Activated CD8-positive, alpha-beta memory T cell treated with anti-CD3 and anti-CD28 coated beads, Interleukin-2, amount 10 ng/mL, durations not matched to agents 7 days and 5 days (primary cell): Measurements from ENCODE around the gene ATP2B2. TPM values are rescaled to one million over a fixed set of nuclear protein-coding genes. Genes with fewer than 3 reads are reported as not detected.

Experiments
- ATAC-seq: fragments of 150-1000 bp; cut with Tn5 transposase; one replicate; pipeline ENCODE4 v1.10.0; 2021; ENCODE audit warnings: moderate library complexity
- CTCF ChIA-PET: fragments of 350-600 bp; sonication (Branson Sonifier 250); formaldehyde crosslinking; loops from one replicate; lab custom pipeline; 2021; ENCODE audit warnings: antibody characterized with exemption; lab: Charles Lee
- DNase-seq: peaks from one replicate; pipeline ENCODE4 v3.0.0-alpha.2; 2020
- H3K27ac Mint-ChIP-seq: one replicate; pipeline ENCODE4 v1.8.0; 2021; ENCODE audit warnings: mild to moderate bottlenecking, mixed read lengths
- H3K27me3 Mint-ChIP-seq: one replicate; pipeline ENCODE4 v1.8.0; 2021; ENCODE audit warnings: mixed read lengths
- H3K36me3 Mint-ChIP-seq: one replicate; pipeline ENCODE4 v1.8.0; 2021; ENCODE audit warnings: mild to moderate bottlenecking, mixed read lengths
- H3K4me1 Mint-ChIP-seq: one replicate; pipeline ENCODE4 v1.8.0; 2021; ENCODE audit warnings: mixed read lengths
- H3K4me3 Mint-ChIP-seq: one replicate; pipeline ENCODE4 v1.8.0; 2021; ENCODE audit warnings: mild to moderate bottlenecking, moderate library complexity, mixed read lengths
- H3K9me3 Mint-ChIP-seq: one replicate; pipeline ENCODE4 v1.8.0; 2022; ENCODE audit warnings: low read depth, mixed read lengths
- microRNA-seq: library from miRNA; unstranded; fragments of <30 nt; microRNA quantifications from one replicate; pipeline ENCODE4 v1.2.0, GENCODE V29; 2022
- total RNA-seq, 2 experiments: library from RNA; stranded (reverse); gene quantifications; one replicate each; pipeline ENCODE4 v1.2.3, GENCODE V29; 2021

The ATP2B2 gene
- total RNA-seq, 2 experiments from 2014 or later, result not detected

- Mint-ChIP-seq H3K4me1 (peaks cover 31% of the 10 kb centered on the region), H3K27ac (no peak overlapping the region), H3K27me3 (no peaks in the 10 kb centered on the region), H3K4me3 (no peak overlapping the region), H3K36me3 (peaks cover 40% of the 10 kb centered on the region), H3K9me3 (no peaks in the 10 kb centered on the region)
- CTCF ChIA-PET, result no interaction called here
- DNase-seq (no peak), ATAC-seq (no peak)
These were observed 230.8 kb downstream of the ATP2B2 start for GRCh38 chr3:10274601-10275000.

Small RNA genes within 50 kb of the gene (microRNA-seq; reads per million reads assigned to microRNA genes)
- gene MIR378B, result not detected
- gene MIR885, result not detected

Other genes starting within 250 kb of the ATP2B2 start
- gene GHRL, start 212.6 kb downstream of the ATP2B2 start, total RNA-seq, result under 1 TPM in 1 of 2 experiments, not detected in 1; 0.77 TPM
- 100 to 1,000 TPM in 1 of 2 experiments, 10 to 100 TPM in 1; 87.2 to 101 TPM for gene SEC13, start 184.5 kb downstream of the ATP2B2 start, total RNA-seq